HL-60 (cell line): ENCODE data around the gene TTLL11.

Source experiments
- CTCF ChIP-seq: IDR thresholded peaks from one replicate; pipeline ENCODE4 v1.5.1; 2011; ENCODE audit warnings: low read length, control low read depth, inconsistent platforms; ENCODE audit not compliant: insufficient read depth
- GABPA ChIP-seq: IDR thresholded peaks from 2 replicates; pipeline ENCODE4 v1.6.1; 2012; ENCODE audit warnings: low read depth
- POLR2AphosphoS5 ChIP-seq: IDR thresholded peaks from 2 replicates; pipeline ENCODE4 v1.6.1; 2012; ENCODE audit warnings: low read depth
- REST ChIP-seq: IDR thresholded peaks from 2 replicates; pipeline ENCODE4 v1.6.1; 2012; ENCODE audit warnings: low read depth; ENCODE audit not compliant: insufficient replicate concordance
- SPI1 ChIP-seq: IDR thresholded peaks from 2 replicates; pipeline ENCODE4 v1.6.1; 2012; ENCODE audit warnings: low read depth, mild to moderate bottlenecking, borderline replicate concordance

- TF ChIP-seq CTCF (no peak), POLR2AphosphoS5 (no peak), REST (no peak), GABPA (no peak), SPI1 (no peak)
These were observed 14.6 kb downstream of the TTLL11 start for GRCh38 chr9:122078557-122078956.
